Endodermal cell (in vitro differentiated cells): ENCODE results near the gene NIPAL3. TPM values are rescaled to one million over a fixed set of nuclear protein-coding genes. Genes with fewer than 3 reads are reported as not detected.
"Not testable (repeated sequence)": the region's sequence is repeated elsewhere in the genome, so short reads cannot be mapped to it uniquely, and the experiment has no call there.

Source experiments
- DNase-seq: peaks from one replicate; pipeline ENCODE4 v3.0.0-alpha.2; 2017
- H3K27ac ChIP-seq: 2 replicates; pipeline ENCODE4 v1.5.1; 2013; ENCODE audit warnings: mild to moderate bottlenecking, low read depth, low read length, moderate library complexity
- H3K27me3 ChIP-seq: 2 replicates; pipeline ENCODE4 v1.6.1; 2013; ENCODE audit warnings: mild to moderate bottlenecking, low read length, moderate library complexity; ENCODE audit not compliant: insufficient read depth, control insufficient read depth, poor library complexity, severe bottlenecking
- H3K36me3 ChIP-seq: 2 replicates; pipeline ENCODE4 v1.7.0; 2013; ENCODE audit warnings: mild to moderate bottlenecking, low read length, moderate library complexity; ENCODE audit not compliant: control insufficient read depth, insufficient read depth
- H3K4me1 ChIP-seq: one replicate; pipeline ENCODE4 v1.7.0; 2013; ENCODE audit warnings: low read length; ENCODE audit not compliant: control insufficient read depth, insufficient read depth
- H3K4me3 ChIP-seq: 2 replicates; pipeline ENCODE4 v1.5.1; 2013; ENCODE audit warnings: mild to moderate bottlenecking, low read length, moderate library complexity
- H3K9ac ChIP-seq: 2 replicates; pipeline ENCODE4 v1.6.1; 2013; ENCODE audit warnings: mild to moderate bottlenecking, low read length, moderate library complexity; ENCODE audit not compliant: poor library complexity, severe bottlenecking; ENCODE audit errors: extremely low read depth
- H3K9me3 ChIP-seq: 2 replicates; pipeline ENCODE4 v1.6.1; 2013; ENCODE audit warnings: mild to moderate bottlenecking, low read length, moderate library complexity; ENCODE audit not compliant: control insufficient read depth
- H3K27ac Mint-ChIP-seq: 2 replicates; pipeline ENCODE4 v1.8.0; 2020; ENCODE audit warnings: mixed read lengths
- H3K27me3 Mint-ChIP-seq: 2 replicates; pipeline ENCODE4 v1.8.0; 2021; ENCODE audit warnings: mild to moderate bottlenecking, mixed read lengths; ENCODE audit not compliant: insufficient read depth
- H3K36me3 Mint-ChIP-seq: 2 replicates; pipeline ENCODE4 v1.8.0; 2020; ENCODE audit warnings: low read depth, mixed read lengths
- H3K4me1 Mint-ChIP-seq: 2 replicates; pipeline ENCODE4 v1.8.0; 2020; ENCODE audit warnings: mixed read lengths
- H3K4me3 Mint-ChIP-seq: 2 replicates; pipeline ENCODE4 v1.8.0; 2020; ENCODE audit warnings: mild to moderate bottlenecking, moderate library complexity, mixed read lengths
- H3K9me3 Mint-ChIP-seq: 2 replicates; pipeline ENCODE4 v1.8.0; 2020; ENCODE audit warnings: mild to moderate bottlenecking, mixed read lengths
- CTCF ChIP-seq: fragments of 200-600 bp; sonication (generic); conservative IDR thresholded peaks from 2 replicates; pipeline ENCODE4 v1.5.0; 2021; ENCODE audit warnings: antibody characterized with exemption, mild to moderate bottlenecking
- WGBS, 2 experiments: methylation state at CpG; one replicate each; pipeline versions ENCODE4 v1.1.5 to v1.1.7; 2013; ENCODE audit warnings: missing lambda C conversion rate in 2 of 2, mixed read lengths in 1 of 2; ENCODE audit not compliant: insufficient coverage in 1 of 2, insufficient read length in 1 of 2; 5-methylcytosine and 5-hydroxymethylcytosine counted together
- total RNA-seq, 2 donors: library from RNA; stranded (reverse); fragmentation: NEBNext Ultra II Directional in 1 of 2; extraction: Animal tissue kit (Norgen Biotek cat#: 25700) in 1 of 2; gene quantifications; 2 replicates in 1 of 2; 3 replicates in 1 of 2; pipeline ENCODE4 v1.2.1, GENCODE V29; 2021

Gene NIPAL3
- total RNA-seq, 2 donors from 2014 or later: 4.7 to 5.5 TPM

GRCh38 chr1:24489674-24490073 lies 74.1 kb downstream of the NIPAL3 start:
- no peak for DNase-seq
- TF ChIP-seq CTCF: no peak
- H3K9me3 ChIP-seq: peaks cover 9% of the 10 kb centered on the region
- 84 to 100% methylated on average over 1 to 13 of the region's 13 CpGs for WGBS, 2 experiments
- no peak overlapping the region for H3K27ac Mint-ChIP-seq
- no peaks in the 10 kb centered on the region for H3K27me3 ChIP-seq
- no peaks in the 10 kb centered on the region for H3K4me1 Mint-ChIP-seq
- peaks cover 3% of the 10 kb centered on the region for H3K36me3 Mint-ChIP-seq
- H3K27ac ChIP-seq: no peak overlapping the region
- no peak overlapping the region for H3K9ac ChIP-seq
- no peaks in the 10 kb centered on the region for H3K4me1 ChIP-seq
- H3K9me3 Mint-ChIP-seq: peaks cover 29% of the 10 kb centered on the region
- no peaks in the 10 kb centered on the region for H3K36me3 ChIP-seq
- H3K4me3 Mint-ChIP-seq: no peak overlapping the region
- peaks cover 3% of the 10 kb centered on the region for H3K27me3 Mint-ChIP-seq
- H3K4me3 ChIP-seq: no peak overlapping the region

GRCh38 chr1:24490101-24490781 lies 74.6 kb downstream of the NIPAL3 start:
- Mint-ChIP-seq H3K9me3 (peaks cover 29% of the 10 kb centered on the region), H3K36me3 (peaks cover 3% of the 10 kb centered on the region), H3K27ac (no peak overlapping the region), H3K4me3 (no peak overlapping the region), H3K4me1 (no peaks in the 10 kb centered on the region), H3K27me3 (peaks cover 3% of the 10 kb centered on the region)
- Histone ChIP-seq H3K27ac (no peak overlapping the region), H3K9ac (no peak overlapping the region), H3K4me1 (no peaks in the 10 kb centered on the region), H3K36me3 (no peaks in the 10 kb centered on the region), H3K27me3 (no peaks in the 10 kb centered on the region), H3K4me3 (no peak overlapping the region), H3K9me3 (peaks cover 9% of the 10 kb centered on the region)
- no peak for DNase-seq
- no peak for TF ChIP-seq CTCF
- 96 to 100% methylated on average over 3 to 18 of the region's 18 CpGs for WGBS, 2 experiments

- Histone ChIP-seq H3K4me1 (no peaks in the 10 kb centered on the region), H3K9me3 (peaks cover 9% of the 10 kb centered on the region), H3K9ac (no peak overlapping the region), H3K27ac (no peak overlapping the region), H3K36me3 (no peaks in the 10 kb centered on the region), H3K4me3 (no peak overlapping the region), H3K27me3 (no peaks in the 10 kb centered on the region)
- TF ChIP-seq CTCF: peak; percentile 43
- H3K36me3 Mint-ChIP-seq: peaks cover 3% of the 10 kb centered on the region
- 82 to 84% methylated on average over 13 of the region's 15 CpGs for WGBS, 2 experiments
- H3K27ac Mint-ChIP-seq: no peak overlapping the region
- no peak overlapping the region for H3K4me3 Mint-ChIP-seq
- H3K27me3 Mint-ChIP-seq: peaks cover 3% of the 10 kb centered on the region
- DNase-seq: no peak
- H3K4me1 Mint-ChIP-seq: no peaks in the 10 kb centered on the region
- peaks cover 29% of the 10 kb centered on the region for H3K9me3 Mint-ChIP-seq
These were observed 76.2 kb downstream of the NIPAL3 start for GRCh38 chr1:24491577-24492360.

GRCh38 chr1:24492935-24493334 lies 77.3 kb downstream of the NIPAL3 start:
- H3K27me3 Mint-ChIP-seq, H3K4me3 ChIP-seq, H3K27ac Mint-ChIP-seq, H3K27me3 ChIP-seq, H3K9ac ChIP-seq, H3K36me3 ChIP-seq, H3K4me1 Mint-ChIP-seq, H3K4me1 ChIP-seq, H3K36me3 Mint-ChIP-seq, H3K4me3 Mint-ChIP-seq, H3K9me3 ChIP-seq, DNase-seq, H3K27ac ChIP-seq: not testable (repeated sequence)
- peaks cover 29% of the 10 kb centered on the region for H3K9me3 Mint-ChIP-seq
- WGBS, 2 experiments: 94 to 100% methylated on average over 1 to 9 of the region's 9 CpGs
